GM12873 (cell line): ENCODE measurements around the gene DCC.

ENCODE experiments used
- CTCF ChIP-seq: IDR thresholded peaks from 2 replicates; pipeline ENCODE4 v1.5.1; 2012; ENCODE audit warnings: low read depth, mild to moderate bottlenecking, moderate library complexity, low read length, control low read depth; ENCODE audit not compliant: insufficient read depth; ENCODE audit errors: missing control alignments

The DCC gene

DNA sequence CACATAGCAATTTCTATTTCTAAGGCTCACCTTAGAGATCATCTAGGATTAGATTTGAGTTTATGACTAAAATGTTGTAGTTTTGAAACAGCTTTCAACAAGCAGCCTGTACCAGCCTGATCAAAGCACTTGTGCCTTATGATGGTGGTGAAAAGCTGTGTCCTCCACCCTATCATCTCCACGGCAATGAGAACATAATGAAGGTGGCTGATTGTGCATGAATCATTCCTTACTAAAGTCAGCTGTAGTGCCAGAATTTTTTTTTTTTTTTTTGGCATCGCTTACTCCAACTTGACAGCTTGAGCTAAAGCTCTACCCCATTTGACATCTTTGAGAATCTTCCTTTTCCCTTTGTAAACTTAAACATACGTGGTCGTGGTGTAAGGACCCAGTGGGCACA, 86.0 kb downstream of the DCC start:
- TF ChIP-seq CTCF = no peak

DNA sequence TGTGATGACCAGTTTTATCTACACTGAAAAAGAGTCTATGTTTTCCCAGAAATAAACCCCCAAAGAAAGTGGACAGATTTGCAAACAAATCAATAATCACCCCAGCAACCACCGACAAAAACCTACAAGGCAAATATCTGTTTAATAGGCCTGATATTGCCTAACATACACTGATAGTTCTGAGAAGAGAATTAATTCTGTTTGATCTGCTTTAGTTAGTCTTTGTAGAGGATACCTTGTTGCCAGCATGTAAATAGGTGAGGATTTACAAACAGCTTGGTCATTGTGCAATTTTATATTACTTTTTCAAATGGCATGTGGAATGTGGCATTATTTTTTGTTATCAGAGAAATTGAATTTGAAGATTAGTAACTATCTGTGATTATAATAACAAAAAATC, 86.5 kb downstream of the DCC start:
- TF ChIP-seq CTCF = no peak

DNA sequence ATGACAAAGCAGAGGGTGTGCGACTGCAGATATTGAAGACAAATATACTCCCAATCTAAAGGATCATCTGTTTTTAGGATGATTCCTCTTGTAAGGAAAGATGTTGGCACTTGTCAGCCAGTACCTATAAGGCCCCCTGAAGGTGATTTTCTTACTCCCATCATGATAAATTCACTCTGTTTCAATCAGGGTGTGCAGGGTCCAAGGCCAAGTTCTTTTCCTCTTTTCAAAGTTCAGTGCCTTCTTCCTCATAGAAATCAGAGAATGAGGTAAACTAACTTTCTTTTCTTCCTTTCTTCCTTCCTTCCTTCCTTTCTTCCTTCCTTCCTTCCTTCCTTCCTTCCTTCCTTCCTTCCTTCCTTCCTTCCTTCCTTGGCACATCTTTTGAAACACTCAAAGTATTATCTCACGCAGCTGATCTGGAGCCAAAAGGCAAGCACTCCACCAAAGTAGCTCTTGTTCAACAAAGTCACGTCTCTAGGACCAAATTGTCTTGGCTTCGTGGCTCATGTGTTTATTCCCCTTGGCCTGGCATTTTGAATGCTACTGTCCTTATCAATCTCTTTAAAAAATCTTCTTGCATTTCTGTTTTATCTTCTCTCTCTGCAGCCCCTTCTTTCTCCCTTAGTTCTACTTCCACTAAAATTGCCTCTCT, 87.7 kb downstream of the DCC start:
- TF ChIP-seq CTCF = no peak

DNA sequence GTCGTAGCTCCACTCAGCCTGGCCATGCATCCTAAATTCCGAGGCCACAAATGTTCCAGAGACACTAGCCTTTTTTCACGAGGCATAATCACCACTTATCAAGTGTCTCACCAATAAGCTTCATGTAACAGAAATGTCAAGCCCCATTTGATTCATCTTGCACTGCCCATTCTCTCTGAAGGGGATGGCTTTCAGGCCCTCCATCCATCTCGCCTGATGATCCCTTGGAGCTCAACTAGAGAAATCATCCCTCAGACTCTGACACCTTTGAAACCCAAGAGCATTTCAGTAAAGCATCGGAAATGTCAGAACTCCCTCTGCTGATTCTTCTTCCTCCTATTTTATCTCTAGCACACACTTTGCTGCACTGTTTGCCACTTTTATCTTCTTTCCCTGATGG, 91.7 kb downstream of the DCC start:
- TF ChIP-seq CTCF = no peak

DNA sequence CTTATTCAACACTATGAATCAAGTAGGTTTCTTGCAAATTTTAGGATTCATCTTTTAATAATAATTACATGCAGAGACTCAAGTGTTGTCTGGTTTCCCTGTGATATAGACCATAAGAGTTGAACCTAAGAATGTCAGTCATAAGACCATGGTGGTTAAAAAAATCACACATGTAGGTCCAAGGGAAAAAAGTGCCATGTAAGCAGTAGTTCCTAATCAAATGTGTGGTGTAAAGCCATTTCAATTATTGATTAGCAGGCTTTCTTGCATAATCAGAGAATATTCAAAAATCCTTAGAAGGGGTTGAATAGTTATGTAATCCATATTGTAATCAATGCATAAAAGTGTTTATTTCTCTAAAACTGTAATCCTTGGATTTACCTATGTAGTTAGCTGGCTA, 93.8 kb downstream of the DCC start:
- TF ChIP-seq CTCF = no peak

- TF ChIP-seq CTCF = no peak
Measured at GRCh38 chr18:52435301-52435700, 95.3 kb downstream of the DCC start.

DNA sequence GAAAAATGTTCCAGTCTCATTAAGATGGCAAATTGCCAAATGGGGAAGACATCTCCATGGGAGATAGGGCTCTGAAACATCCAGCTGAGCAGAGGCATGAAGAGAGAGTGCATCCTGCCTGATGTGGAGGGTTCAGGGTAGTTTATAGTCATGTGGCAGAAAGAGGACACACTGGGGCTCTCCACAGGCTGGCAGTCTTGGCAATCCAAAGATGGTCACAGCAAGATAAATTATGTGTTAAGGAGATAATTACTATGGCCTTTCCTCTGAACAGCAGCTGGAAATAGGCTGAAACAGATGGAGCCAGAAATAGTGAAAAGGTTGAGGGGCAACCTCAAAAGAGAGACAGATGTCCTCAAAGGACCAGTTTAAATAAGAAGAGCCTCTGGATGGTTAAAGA, 97.2 kb downstream of the DCC start:
- TF ChIP-seq CTCF = no peak

GRCh38 chr18:52439457-52439856, 99.5 kb downstream of the DCC start:
- no peak for TF ChIP-seq CTCF
